Measurements from ENCODE around the gene SMOC1.

The SMOC1 gene

DNA sequence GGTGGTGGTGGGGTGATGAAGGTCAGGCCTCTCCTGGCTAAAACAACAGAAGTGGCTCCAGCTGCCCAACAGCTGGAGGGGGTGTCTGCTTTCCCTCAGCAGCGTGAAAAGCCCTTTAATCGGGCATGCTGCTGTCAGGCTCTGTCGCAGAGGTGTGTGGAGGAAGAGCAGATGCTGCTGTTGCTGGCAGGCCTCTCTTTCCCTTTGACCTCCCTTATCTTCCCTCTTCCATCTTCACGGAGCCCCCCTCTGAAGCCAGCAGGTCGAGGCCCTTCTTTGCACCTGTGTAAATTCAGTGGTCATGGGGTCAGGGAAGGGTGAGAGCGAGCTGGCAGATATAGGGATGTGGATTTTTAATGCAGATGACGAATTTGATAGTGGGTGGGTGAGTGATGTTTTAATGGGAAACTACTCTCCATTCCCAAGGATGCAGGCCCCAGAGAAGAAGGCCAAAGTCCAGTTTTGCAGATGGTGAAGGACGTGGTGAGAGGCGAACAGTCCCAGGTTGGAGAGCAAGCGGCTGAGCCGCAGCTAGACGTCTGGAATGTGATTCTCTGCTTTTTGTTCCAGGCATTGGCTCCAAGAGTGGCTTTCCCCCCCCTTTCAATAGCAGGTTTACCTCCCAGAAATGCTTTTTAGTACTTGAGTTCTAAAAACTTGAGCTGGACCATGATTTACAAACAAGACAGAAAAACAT, 64.0 kb downstream of the SMOC1 start:
- no peak for DNase-seq

GRCh38 chr14:69945347-69945746, 66.1 kb downstream of the SMOC1 start:
- DNase-seq, result no peak

DNA sequence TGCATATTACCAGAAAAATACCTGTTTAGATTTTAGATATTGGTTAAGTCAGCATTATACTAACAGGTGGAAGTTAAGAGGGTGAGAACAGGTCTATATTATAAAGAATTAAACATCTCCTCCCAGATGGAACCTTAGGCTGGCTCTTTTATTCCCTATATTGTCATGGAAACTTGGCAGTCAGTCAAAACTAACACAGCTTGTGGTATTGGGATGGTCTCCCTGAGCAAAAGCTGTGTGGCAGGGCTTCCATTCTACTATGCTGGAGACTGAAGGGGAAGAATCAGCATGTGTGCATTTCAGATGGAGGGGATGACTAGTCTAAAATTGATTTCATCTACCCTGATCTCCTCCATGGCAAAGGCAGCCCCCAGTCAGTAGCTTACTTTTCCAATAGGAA, 66.7 kb downstream of the SMOC1 start:
- DNase-seq, result no peak

DNA sequence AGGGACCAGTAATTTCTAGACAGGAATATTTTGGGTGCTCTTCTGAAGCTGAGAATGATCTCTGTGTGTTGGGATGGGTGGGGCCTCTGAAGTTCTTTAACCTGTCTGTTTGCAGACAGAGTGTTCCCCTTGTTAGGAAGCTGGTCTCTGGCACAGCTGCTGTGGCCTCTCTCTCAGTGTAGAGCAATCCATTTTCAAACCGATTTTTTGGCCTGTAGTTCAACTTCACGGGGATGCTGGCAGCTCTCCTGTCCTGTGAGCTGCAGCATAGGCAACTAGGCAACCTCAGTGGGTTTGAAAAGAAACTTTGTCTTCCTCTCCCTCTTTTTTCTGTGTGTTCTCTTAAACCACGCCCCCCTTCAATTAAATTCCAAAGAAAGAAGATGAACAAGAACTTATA, 69.1 kb downstream of the SMOC1 start:
- DNase-seq, result no peak

DNA sequence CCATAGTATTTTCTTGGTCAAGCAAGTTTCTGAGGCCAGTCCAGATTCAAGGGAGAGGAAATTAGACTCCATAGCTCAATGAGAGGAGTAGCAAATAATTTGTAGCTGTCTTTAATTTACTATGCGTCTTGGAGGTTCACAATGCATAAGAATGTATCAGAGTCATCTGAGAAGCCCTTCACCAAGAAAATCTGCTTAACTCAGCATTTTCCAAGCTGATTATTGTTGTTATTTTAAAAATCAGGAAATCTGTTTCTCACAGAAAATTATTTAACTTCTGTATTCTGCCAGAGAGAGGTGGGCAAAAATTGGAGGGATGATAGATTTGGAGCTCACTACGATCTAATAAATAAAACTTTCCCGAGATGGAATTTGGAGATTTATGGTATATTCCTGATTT, 72.0 kb downstream of the SMOC1 start:
- no peak for DNase-seq

GRCh38 chr14:69951935-69952334, 72.7 kb downstream of the SMOC1 start:
- DNase-seq, result no peak

GRCh38 chr14:69953266-69953915, 74.2 kb downstream of the SMOC1 start:
- DNase-seq, result no peak

DNA sequence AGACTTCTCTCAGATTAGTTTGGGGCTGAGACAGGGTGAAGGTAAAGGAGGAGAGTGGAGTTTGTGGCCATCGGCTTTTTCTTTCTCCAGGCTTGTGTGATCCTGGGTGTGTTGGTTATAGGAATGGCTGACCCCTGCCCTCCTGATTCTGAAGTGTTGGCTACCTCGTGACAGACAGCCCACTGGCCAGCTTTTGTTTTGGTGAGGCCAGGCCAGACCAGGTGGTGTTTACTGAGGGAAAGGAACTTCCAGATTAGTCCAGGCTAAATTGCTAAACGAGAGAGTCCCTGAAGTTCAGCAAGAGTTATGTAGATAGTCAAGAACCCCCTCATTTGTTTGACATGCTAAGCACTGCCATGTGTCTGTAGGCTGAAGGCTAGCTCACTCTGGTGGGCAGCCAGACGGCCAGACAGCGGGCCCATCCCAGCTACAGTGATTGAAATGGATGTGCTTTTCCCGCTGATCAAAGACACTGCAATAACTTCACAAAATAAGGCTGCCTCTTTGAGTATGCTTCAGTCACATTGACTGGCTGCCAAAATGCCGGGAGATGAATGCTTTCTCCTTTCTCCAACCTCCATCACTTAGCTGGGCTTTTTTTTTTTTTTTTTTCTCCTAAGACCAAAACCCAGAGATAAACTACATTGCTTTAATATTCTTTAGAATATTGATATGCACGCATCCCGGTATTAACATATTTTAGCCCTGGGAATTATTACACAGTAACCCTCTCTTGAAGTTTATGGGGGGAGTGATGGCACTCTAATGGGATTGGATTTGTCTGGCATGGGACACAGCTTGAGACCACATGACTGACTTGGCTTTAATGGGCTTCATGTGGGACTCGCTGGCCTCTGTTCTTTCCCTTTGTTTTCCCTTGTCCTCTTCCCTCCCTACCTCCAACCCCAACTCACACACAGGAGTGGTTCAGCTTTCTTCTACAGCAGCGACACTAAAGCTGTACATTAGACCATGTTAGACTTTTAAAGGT, 76.9 kb downstream of the SMOC1 start:
- no peak for DNase-seq

GRCh38 chr14:69956970-69957369, 77.8 kb downstream of the SMOC1 start:
- DNase-seq, result no peak

DNA sequence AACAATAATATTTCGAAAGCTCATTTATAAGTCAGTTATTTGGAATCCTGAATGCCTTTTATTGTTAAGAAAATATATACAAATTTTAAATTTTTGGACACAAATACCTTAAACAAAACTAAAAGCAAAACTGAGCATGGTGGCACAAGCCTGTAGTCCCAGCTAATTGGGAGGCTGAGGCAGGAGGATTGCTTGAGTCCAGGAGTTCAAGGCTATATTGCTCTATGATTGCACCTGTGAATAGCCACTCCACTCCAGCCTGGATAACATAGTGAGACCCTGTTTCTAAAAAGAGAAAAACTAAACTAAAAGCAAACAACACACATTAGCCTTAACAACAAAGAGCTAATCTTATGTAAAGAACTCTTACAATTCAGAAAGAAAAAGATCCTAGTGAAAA, 78.8 kb downstream of the SMOC1 start:
- no peak for DNase-seq

DNA sequence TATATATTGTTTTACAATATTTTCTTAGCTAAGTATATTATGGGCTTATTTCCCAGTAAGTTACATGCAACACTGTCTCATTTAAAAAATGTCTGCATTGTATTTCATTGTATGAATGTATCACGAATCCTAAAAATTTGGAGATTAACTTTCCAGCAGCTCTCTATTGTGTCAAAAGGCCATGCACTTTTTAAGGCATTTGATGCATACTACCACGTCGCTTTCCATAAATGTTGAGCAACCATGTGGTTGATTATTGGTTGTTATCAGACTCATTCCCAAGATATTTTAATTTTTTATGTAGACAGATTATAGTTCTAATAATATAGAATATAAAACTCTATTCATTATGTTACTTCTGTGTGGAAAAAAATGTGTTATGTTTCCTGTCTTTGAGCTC, 79.9 kb downstream of the SMOC1 start:
- no peak for DNase-seq

DNA sequence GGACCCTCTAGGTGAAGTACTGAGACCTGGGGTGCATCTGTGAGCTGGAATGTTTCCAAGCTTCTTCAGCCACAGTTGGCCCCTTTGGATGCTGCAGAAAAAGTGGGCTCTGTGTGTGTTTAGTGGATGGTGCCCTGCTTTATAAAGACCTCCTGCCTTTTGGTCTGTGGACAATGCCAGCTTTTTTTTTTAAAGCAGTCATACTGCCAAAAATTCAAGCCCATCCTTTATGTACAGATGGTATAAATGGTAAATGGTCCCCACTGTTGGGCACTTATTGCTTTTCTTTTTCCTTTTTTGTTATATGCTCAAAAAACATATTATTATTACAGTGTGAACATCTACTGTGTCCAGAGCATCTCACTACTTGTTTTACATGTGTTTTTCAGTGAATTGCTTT, 81.1 kb downstream of the SMOC1 start:
- no peak for DNase-seq

DNA sequence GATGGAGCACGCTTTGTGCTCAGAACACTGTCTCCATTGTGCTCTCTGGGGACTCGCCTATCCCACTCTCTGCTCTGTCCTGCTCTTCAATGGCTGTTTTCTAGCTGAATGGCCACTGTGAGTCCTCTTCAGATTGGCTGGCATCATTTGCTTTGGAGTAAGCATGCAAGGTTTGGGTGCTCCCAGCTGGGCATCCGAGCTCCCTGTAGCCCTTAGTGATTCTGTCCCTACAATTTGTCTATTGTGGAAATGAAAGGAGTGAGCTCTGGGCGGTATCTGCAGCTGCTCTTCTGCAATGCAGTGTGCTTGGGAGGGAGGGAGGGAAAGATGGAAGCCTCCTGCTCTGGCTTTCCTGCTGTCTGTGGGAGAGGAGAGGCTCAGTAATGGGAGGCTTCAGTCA, 84.8 kb downstream of the SMOC1 start:
- DNase-seq, result no peak

GRCh38 chr14:69964841-69965240, 85.6 kb downstream of the SMOC1 start:
- no peak for DNase-seq

DNA sequence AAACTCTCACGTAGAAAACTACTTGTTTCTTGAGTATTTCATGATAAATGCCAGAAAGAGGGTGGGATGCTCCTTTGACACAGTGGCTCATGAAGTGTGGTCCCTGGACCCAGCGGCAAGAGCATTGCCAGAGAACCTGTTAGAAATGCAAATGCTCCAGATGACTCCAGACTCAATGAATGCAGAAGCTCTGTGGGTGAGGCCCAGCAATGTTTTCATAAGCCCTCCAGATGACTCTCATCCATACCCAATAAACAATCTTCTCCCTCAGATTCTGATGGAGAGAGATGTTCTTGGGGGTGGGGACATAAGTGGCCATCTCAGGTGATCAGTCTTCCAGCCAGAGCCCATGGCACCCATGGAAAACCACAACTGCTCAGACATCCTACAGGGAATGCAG, 88.9 kb downstream of the SMOC1 start:
- no peak for DNase-seq

GRCh38 chr14:69968681-69969080, 89.5 kb downstream of the SMOC1 start:
- DNase-seq, result no peak

DNA sequence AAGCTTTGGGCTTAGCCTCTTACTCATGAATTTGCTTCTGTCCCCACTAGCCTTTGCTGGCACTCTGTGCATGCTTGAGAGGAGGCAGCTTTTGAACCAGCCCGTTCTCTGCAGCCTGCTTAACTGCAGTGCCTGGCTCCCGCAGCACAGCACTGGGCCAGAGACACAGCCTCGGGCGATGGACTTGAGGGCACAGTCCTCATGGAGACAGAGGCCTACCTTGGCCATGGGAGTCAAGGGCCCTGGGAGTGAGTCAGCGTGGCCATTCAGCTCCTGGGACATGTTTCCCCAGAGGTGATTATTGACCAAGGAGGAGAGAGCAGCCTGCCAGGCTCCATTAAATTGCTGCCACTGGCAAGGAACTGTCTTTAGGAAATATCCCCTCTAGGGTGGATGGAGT, 93.5 kb downstream of the SMOC1 start:
- DNase-seq, result no peak

DNA sequence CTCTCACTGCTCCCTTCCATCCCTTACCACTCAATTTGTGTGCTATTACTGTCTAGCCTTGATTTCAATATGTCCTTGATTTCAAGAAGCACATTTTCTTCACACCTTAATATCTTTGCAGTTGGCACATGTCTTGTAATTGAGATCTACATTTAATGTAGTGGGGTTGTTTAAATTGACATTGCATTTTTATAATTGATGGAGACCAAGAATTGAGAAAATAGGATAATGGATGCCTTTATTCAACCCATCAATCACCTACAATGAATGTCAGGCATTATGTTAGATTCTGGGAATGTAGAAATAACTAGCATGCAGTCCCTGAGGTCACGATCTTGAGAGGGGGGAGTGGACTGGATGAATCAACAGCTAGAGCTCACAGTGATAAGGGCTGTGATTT, 94.6 kb downstream of the SMOC1 start:
- no peak for DNase-seq

DNA sequence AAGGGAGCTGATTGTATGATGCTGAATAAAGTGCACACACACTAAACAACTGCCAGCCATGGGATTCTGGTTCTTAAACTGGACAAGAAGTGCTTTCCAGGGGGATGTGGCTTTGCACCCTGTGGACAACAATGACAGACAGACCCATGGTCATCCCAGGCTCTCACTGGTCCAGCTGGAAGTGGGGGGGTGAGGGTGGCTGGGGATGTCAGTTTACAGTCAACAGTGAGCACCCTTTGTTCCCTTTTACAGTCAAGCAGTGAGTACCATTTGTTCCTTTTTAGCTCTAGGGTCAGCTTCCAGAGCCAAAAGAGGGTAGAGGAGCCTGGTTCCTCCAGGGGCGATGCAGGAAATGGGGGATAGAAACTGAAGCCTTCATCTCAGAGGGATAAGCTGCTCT, 100.7 kb downstream of the SMOC1 start:
- no peak for DNase-seq

DNA sequence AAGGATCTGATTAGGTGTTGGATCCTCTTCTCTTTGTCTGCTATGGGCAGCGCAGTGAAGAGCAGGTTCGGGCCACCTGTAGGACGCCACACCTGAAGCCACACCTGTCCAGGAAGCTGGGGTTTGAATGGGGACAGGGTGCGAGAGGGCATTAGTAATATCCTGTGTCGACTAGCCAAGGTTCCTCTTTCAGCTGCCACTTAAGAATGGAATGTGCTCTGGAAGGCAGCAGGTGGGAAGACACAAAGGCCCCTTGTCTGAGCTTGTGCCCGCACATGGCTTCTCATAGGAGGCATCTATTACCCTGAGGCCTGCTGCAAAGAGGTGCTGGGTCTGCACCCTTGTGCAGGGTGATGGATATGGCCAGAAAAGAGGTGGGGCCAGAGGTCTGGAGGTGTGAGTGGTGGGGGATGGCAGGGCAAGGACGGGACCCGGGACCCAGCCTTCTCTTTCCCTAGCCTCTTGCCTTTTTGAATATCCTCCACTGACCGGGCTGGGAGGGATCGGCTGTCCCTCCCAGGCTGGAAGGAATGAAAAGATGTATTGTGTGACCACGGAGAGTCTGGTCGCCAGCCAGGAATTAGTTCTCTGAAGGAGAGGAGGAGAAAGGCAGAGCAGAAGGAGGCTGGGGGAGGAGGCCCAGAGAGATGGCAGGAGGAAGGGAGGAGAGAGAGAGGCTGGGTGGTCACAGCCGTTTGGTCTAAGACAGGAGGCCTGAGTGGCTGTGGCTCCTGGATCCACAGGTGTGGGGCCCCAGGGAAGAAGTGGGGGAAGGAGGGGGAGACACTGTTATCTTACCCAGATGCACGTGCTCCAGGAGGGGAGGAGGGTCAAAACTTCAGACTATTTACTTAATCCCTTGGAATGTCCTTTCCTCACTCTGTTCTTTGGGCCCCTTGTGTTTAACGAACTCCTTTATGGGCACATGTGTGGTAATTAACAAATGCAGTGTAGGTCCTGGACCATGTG, 101.5 kb downstream of the SMOC1 start:
- DNase-seq, result no peak

DNA sequence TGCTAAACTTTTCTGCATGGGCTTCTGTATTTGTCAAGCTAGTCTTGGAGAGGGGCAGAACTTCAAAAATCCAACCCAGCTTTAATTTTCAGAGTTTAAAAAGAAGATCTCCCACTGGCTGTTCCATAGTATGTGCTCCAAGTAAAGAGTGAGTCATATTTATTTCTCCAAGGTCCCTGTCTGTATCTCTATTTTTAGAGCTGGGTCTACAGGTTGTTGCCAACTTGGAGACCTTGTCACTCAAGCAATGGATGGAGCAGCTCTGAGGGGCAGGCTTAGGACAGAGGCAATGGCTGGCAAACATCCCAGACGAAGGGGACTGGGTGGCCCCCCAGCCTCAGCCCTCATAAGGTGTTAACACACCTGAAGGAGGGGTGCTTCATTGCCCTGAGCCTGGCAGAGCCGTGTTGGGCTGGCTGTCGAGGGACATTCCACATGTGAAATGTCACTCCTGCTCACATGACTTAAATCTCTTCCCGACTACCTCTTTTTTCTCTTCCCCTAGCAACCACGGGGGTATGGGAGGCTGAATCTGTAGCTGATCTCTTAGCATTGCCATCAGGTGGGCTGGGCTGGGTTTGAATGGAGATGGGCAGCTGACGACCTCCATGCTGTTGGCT, 103.1 kb downstream of the SMOC1 start:
- no peak for DNase-seq

GRCh38 chr14:69982886-69983285, 103.7 kb downstream of the SMOC1 start:
- DNase-seq, result no peak

Measured in activated CD8-positive, alpha-beta memory T cell treated with anti-CD3 and anti-CD28 coated beads, Interleukin-2, amount 50 U/mL, for 48 hours (primary cell).